ENCODE data around the gene BCDIN3D.
A peak's percentile ranks its signal among the peaks of the same experiment; 100 is the strongest.

BCDIN3D gene

GRCh38 chr12:49869816-49870500 lies 27.1 kb upstream of the BCDIN3D start:
- H3K27ac ChIP-seq, result no peak overlapping the region

GRCh38 chr12:49868952-49869815 lies 26.3 kb upstream of the BCDIN3D start:
- Histone ChIP-seq H3K27me3 (replicated peaks) (peaks cover 6% of the 10 kb centered on the region), H3K27ac (peak overlapping the region; percentile 12), H3K4me3 (ENCODE audit: low read depth, low read length) (no peak overlapping the region), H3K36me3 (replicated peaks) (no peaks in the 10 kb centered on the region)
- in situ Hi-C loops (cut with HindIII; ENCODE audit: low pct_ligation_motif_present, low sequenced_read_pairs), result no loop called here
- TF ChIP-seq CTCF (IDR thresholded peaks at IDR 0.05; ENCODE audit: low read depth, low read length, missing control alignments), result no peak
- DNase-seq, result peak; percentile 90

More at GRCh38 chr12:49869816-49870500, 27.1 kb upstream of the BCDIN3D start:
- Histone ChIP-seq H3K36me3 (replicated peaks) (no peaks in the 10 kb centered on the region), H3K4me3 (ENCODE audit: low read depth, low read length) (no peak overlapping the region), H3K27me3 (replicated peaks) (peaks cover 3% of the 10 kb centered on the region)
- in situ Hi-C loops (cut with HindIII; ENCODE audit: low pct_ligation_motif_present, low sequenced_read_pairs), result no loop called here
- DNase-seq, result no peak
- TF ChIP-seq CTCF (IDR thresholded peaks at IDR 0.05; ENCODE audit: low read depth, low read length, missing control alignments), result no peak

GRCh38 chr12:49868449-49868848 lies 25.5 kb upstream of the BCDIN3D start:
- Histone ChIP-seq H3K27me3 (replicated peaks) (peaks cover 6% of the 10 kb centered on the region), H3K4me3 (ENCODE audit: low read depth, low read length) (no peak overlapping the region), H3K36me3 (replicated peaks) (no peaks in the 10 kb centered on the region), H3K27ac (no peak overlapping the region)
- no peak for DNase-seq
- TF ChIP-seq CTCF (IDR thresholded peaks at IDR 0.05; ENCODE audit: low read depth, low read length, missing control alignments), result no peak
- in situ Hi-C loops (cut with HindIII; ENCODE audit: low pct_ligation_motif_present, low sequenced_read_pairs), result no loop called here

- TF ChIP-seq CTCF (IDR thresholded peaks at IDR 0.05; ENCODE audit: low read depth, low read length, missing control alignments), result no peak
- Histone ChIP-seq H3K27me3 (replicated peaks) (peaks cover 6% of the 10 kb centered on the region), H3K4me3 (ENCODE audit: low read depth, low read length) (no peak overlapping the region), H3K27ac (no peak overlapping the region), H3K36me3 (replicated peaks) (no peaks in the 10 kb centered on the region)
- in situ Hi-C loops (cut with HindIII; ENCODE audit: low pct_ligation_motif_present, low sequenced_read_pairs), result no loop called here
- no peak for DNase-seq
Measured at GRCh38 chr12:49867570-49868341, 24.9 kb upstream of the BCDIN3D start.

GRCh38 chr12:49866859-49867569 lies 24.1 kb upstream of the BCDIN3D start:
- peaks cover 6% of the 10 kb centered on the region for H3K27me3 ChIP-seq (replicated peaks)
- peak; percentile 38 for DNase-seq

More at GRCh38 chr12:49866859-49867569, 24.1 kb upstream of the BCDIN3D start:
- Histone ChIP-seq H3K27ac (no peak overlapping the region), H3K36me3 (replicated peaks) (no peaks in the 10 kb centered on the region), H3K4me3 (ENCODE audit: low read depth, low read length) (no peak overlapping the region)
- in situ Hi-C loops (cut with HindIII; ENCODE audit: low pct_ligation_motif_present, low sequenced_read_pairs), result no loop called here
- peak; percentile 98 for TF ChIP-seq CTCF (IDR thresholded peaks at IDR 0.05; ENCODE audit: low read depth, low read length, missing control alignments)

Measured in brain microvascular endothelial cell (primary cell).